Activated T-cell treated with anti-CD3 and anti-CD28 coated beads, Interleukin-2, amount 50 U/mL, for 24 hours (primary cell): Measurements from ENCODE around the gene SYNPO2.

Experiments
- DNase-seq: peaks from one replicate; pipeline ENCODE4 v3.0.0-alpha.2; 2020
- H3K27ac Mint-ChIP-seq: 2 replicates; pipeline ENCODE4 v1.8.0; 2020; ENCODE audit warnings: mild to moderate bottlenecking, mixed read lengths
- H3K27me3 Mint-ChIP-seq: 2 replicates; pipeline ENCODE4 v1.8.0; 2020; ENCODE audit warnings: mixed read lengths
- H3K36me3 Mint-ChIP-seq: 2 replicates; pipeline ENCODE4 v1.8.0; 2020; ENCODE audit warnings: low read depth, mixed read lengths
- H3K4me1 Mint-ChIP-seq: 2 replicates; pipeline ENCODE4 v1.8.0; 2020; ENCODE audit warnings: low read depth, mixed read lengths
- H3K4me3 Mint-ChIP-seq: 2 replicates; pipeline ENCODE4 v1.8.0; 2020; ENCODE audit warnings: mild to moderate bottlenecking, moderate library complexity, mixed read lengths
- H3K9me3 Mint-ChIP-seq: 2 replicates; pipeline ENCODE4 v1.8.0; 2020; ENCODE audit warnings: mixed read lengths

Gene SYNPO2

GRCh38 chr4:118905566-118905965, 16.9 kb downstream of the SYNPO2 start:
- H3K36me3 Mint-ChIP-seq, result no peaks in the 10 kb centered on the region
- H3K27ac Mint-ChIP-seq, result no peak overlapping the region
- no peaks in the 10 kb centered on the region for H3K9me3 Mint-ChIP-seq
- peaks cover 10% of the 10 kb centered on the region for H3K27me3 Mint-ChIP-seq
- DNase-seq, result no peak
- no peaks in the 10 kb centered on the region for H3K4me1 Mint-ChIP-seq
- no peak overlapping the region for H3K4me3 Mint-ChIP-seq

- no peaks in the 10 kb centered on the region for H3K4me1 Mint-ChIP-seq
- peaks cover 13% of the 10 kb centered on the region for H3K27me3 Mint-ChIP-seq
- H3K27ac Mint-ChIP-seq, result no peak overlapping the region
- no peaks in the 10 kb centered on the region for H3K9me3 Mint-ChIP-seq
- no peaks in the 10 kb centered on the region for H3K36me3 Mint-ChIP-seq
- no peak for DNase-seq
- H3K4me3 Mint-ChIP-seq, result no peak overlapping the region
Measured at GRCh38 chr4:118909173-118909956, 20.7 kb downstream of the SYNPO2 start.

DNA sequence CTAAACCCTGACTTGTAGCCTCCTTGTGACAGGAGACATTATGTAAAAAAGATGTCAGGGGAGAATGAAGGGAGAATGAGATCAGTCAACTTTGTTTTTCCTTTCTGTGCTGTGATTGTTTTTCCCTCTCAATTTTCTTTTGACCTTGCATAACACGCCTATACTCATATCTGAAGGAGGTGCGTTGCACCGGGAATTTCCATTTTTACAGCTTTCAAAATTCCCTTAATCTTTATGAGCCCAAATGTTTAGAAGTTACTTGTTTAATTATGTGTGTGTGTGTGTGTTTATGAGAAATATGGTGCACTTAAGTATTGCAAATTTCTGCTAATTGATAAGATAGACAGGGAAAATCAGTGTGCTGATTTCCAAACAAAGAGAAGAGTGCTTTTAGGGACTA, 21.6 kb downstream of the SYNPO2 start:
- H3K4me1 Mint-ChIP-seq, result no peaks in the 10 kb centered on the region
- H3K27me3 Mint-ChIP-seq, result peaks cover 13% of the 10 kb centered on the region
- H3K36me3 Mint-ChIP-seq, result no peaks in the 10 kb centered on the region
- H3K27ac Mint-ChIP-seq, result no peak overlapping the region
- no peaks in the 10 kb centered on the region for H3K9me3 Mint-ChIP-seq
- H3K4me3 Mint-ChIP-seq, result no peak overlapping the region
- no peak for DNase-seq

DNA sequence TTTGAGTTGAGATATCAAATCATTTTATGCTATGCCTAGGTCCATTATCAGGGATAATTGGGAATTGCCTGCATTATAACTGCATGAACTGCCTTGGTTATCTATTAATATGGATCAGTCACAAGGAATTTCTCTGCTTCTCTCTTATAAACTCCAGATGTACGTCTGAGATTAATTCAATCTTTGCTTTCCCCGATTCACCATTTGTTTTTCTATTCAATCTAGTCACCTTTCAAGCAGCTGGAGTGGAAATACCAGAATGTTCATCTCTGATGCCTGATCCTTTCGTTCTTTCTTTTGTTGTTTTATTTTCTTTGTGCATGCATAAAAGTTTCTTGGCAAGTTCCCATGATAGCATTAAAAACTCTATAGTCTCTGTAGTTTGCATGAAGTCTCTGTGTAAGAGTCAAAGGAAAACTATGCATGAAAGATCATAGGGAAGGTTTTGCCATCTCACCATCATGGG, 22.6 kb downstream of the SYNPO2 start:
- Mint-ChIP-seq H3K36me3 (no peaks in the 10 kb centered on the region), H3K4me3 (no peak overlapping the region), H3K27ac (no peak overlapping the region), H3K9me3 (no peaks in the 10 kb centered on the region), H3K27me3 (peaks cover 13% of the 10 kb centered on the region), H3K4me1 (no peaks in the 10 kb centered on the region)
- DNase-seq, result no peak

DNA sequence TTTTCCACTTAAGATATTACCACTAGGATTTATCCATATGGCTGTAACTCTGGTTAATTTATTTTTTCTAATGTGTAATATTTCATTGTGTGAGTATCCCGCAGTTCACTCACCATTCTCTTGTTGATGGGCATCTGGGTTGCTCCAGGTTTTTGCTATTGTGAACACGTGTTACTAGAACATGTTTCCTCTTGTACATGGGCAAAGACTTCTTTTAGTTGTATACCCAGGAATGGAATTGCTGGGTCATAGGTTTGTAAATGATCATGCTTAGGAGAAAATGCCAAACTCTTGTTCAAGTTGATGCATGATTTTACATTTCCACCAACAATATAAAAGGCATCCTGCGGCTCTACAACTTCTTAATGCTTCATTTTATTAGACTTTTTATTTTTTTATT, 26.8 kb downstream of the SYNPO2 start:
- peaks cover 6% of the 10 kb centered on the region for H3K27me3 Mint-ChIP-seq
- no peak overlapping the region for H3K4me3 Mint-ChIP-seq
- H3K27ac Mint-ChIP-seq, result no peak overlapping the region
- DNase-seq, result no peak
- H3K4me1 Mint-ChIP-seq, result no peaks in the 10 kb centered on the region
- H3K9me3 Mint-ChIP-seq, result no peaks in the 10 kb centered on the region
- H3K36me3 Mint-ChIP-seq, result no peaks in the 10 kb centered on the region

DNA sequence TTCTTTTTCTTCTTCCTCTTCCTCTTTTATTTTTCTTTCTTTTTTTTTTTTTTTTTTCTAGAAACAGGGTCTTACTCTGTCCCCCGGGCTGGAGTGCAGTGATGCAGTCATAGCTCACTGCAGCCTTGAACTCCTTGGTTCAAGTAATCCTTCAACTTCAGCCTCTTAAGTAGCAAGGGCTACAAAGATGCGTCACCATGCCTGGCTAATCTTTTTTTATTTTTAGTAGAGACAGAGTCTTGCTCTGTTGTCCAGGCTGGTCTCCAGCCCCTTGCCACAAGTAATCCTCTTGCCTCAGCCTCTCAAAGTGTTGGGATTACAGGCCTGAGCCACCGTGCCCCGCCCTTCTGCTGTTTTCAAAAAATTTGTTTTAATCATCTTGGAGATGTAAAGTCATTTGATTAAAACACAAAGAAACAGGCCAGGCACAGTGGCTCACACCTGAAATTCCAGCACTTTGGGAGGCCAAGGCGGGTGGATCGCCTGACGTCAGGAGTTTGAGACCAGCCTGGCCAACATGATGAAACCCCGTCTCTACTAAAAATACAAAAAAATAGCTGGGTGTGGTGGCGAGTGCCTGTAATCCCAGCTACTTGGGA, 28.1 kb downstream of the SYNPO2 start:
- H3K27me3 Mint-ChIP-seq, result peaks cover 6% of the 10 kb centered on the region
- no peaks in the 10 kb centered on the region for H3K4me1 Mint-ChIP-seq
- H3K27ac Mint-ChIP-seq, result no peak overlapping the region
- DNase-seq, result no peak
- no peak overlapping the region for H3K4me3 Mint-ChIP-seq
- H3K36me3 Mint-ChIP-seq, result no peaks in the 10 kb centered on the region
- H3K9me3 Mint-ChIP-seq, result no peaks in the 10 kb centered on the region

DNA sequence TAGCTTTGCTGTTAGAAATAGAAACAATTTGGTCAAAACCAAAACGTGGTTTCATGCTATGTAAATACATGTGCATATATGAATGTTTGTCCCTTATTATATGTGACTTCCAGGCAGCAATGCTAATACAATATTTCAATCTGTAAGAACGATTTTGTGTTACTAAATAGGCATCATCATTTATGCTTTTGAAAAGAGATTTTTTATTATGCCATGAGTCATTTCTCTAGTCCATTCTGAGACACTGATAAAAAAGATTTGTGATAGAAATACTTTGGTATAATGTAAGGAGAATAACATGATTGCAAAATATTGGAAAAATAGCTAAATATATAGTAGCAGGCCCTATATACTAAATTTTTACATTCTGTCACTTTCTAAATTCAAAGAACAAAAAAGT, 28.9 kb downstream of the SYNPO2 start:
- no peaks in the 10 kb centered on the region for H3K4me1 Mint-ChIP-seq
- H3K36me3 Mint-ChIP-seq, result no peaks in the 10 kb centered on the region
- H3K27ac Mint-ChIP-seq, result no peak overlapping the region
- no peak for DNase-seq
- H3K4me3 Mint-ChIP-seq, result no peak overlapping the region
- peaks cover 6% of the 10 kb centered on the region for H3K27me3 Mint-ChIP-seq
- no peaks in the 10 kb centered on the region for H3K9me3 Mint-ChIP-seq

GRCh38 chr4:118918388-118918787, 29.7 kb downstream of the SYNPO2 start:
- H3K36me3 Mint-ChIP-seq, result no peaks in the 10 kb centered on the region

GRCh38 chr4:118920247-118920646, 31.6 kb downstream of the SYNPO2 start:
- no peaks in the 10 kb centered on the region for H3K36me3 Mint-ChIP-seq
- no peaks in the 10 kb centered on the region for H3K4me1 Mint-ChIP-seq
- H3K27me3 Mint-ChIP-seq, result no peaks in the 10 kb centered on the region
- H3K9me3 Mint-ChIP-seq, result no peaks in the 10 kb centered on the region
- DNase-seq, result no peak
- no peak overlapping the region for H3K27ac Mint-ChIP-seq
- no peak overlapping the region for H3K4me3 Mint-ChIP-seq

More at GRCh38 chr4:118918388-118918787, 29.7 kb downstream of the SYNPO2 start:
- no peak overlapping the region for H3K27ac Mint-ChIP-seq
- no peak overlapping the region for H3K4me3 Mint-ChIP-seq
- no peaks in the 10 kb centered on the region for H3K4me1 Mint-ChIP-seq
- H3K27me3 Mint-ChIP-seq, result peaks cover 3% of the 10 kb centered on the region
- no peaks in the 10 kb centered on the region for H3K9me3 Mint-ChIP-seq
- DNase-seq, result no peak

DNA sequence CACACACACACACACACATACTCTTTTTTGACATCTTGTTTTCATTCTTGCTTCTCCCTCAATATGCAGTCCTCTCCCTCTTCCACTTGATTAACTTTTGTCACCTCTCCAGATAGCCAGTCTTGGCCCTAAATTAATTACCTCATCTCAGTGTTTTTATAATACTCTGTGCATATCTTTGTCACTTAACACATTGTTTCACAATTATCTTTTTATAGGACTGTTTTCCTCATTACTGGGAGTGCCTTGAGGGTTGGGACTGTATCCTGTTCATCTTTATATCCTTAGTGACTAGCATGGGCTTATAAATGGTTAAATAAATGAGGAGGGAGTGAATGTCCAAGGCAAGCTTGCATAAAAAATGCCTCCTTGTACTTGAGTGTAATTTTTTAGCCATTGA, 33.1 kb downstream of the SYNPO2 start:
- no peaks in the 10 kb centered on the region for H3K36me3 Mint-ChIP-seq
- no peak overlapping the region for H3K27ac Mint-ChIP-seq
- H3K4me3 Mint-ChIP-seq, result no peak overlapping the region
- no peak for DNase-seq
- H3K9me3 Mint-ChIP-seq, result no peaks in the 10 kb centered on the region
- no peaks in the 10 kb centered on the region for H3K27me3 Mint-ChIP-seq
- H3K4me1 Mint-ChIP-seq, result no peaks in the 10 kb centered on the region

GRCh38 chr4:118923891-118924290, 35.2 kb downstream of the SYNPO2 start:
- no peak overlapping the region for H3K4me3 Mint-ChIP-seq
- H3K36me3 Mint-ChIP-seq, result no peaks in the 10 kb centered on the region
- no peak for DNase-seq
- no peaks in the 10 kb centered on the region for H3K4me1 Mint-ChIP-seq
- H3K9me3 Mint-ChIP-seq, result no peaks in the 10 kb centered on the region
- H3K27ac Mint-ChIP-seq, result no peak overlapping the region
- H3K27me3 Mint-ChIP-seq, result no peaks in the 10 kb centered on the region

DNA sequence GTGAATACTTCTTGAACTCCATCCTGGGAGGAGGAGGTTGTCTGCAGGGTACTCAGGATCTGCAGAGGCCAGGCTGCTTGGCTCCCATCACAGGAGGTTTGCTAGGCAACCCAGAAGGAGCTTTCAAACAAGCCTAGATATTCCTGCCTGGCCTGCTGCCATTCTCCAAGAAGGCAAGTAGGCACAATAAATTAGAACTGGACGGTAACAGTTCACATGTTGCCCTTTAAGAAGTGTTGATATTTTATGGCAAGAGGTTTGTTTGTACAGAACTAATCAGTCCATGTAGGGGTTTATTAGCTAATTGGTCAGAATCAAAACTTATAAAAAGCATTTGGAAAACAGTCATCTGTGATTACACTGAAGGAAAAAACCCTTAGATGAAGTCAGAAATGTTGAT, 39.3 kb downstream of the SYNPO2 start:
- H3K36me3 Mint-ChIP-seq, result no peaks in the 10 kb centered on the region
- no peak overlapping the region for H3K4me3 Mint-ChIP-seq

GRCh38 chr4:118930255-118930654, 41.6 kb downstream of the SYNPO2 start:
- Mint-ChIP-seq H3K27me3 (no peaks in the 10 kb centered on the region), H3K27ac (no peak overlapping the region), H3K4me1 (no peaks in the 10 kb centered on the region), H3K36me3 (no peaks in the 10 kb centered on the region), H3K9me3 (no peaks in the 10 kb centered on the region), H3K4me3 (no peak overlapping the region)
- DNase-seq, result no peak

More for the DNA sequence above, 39.3 kb downstream of the SYNPO2 start:
- no peaks in the 10 kb centered on the region for H3K4me1 Mint-ChIP-seq
- no peaks in the 10 kb centered on the region for H3K27me3 Mint-ChIP-seq
- H3K9me3 Mint-ChIP-seq, result no peaks in the 10 kb centered on the region
- no peak overlapping the region for H3K27ac Mint-ChIP-seq
- no peak for DNase-seq

- DNase-seq, result no peak
- no peak overlapping the region for H3K27ac Mint-ChIP-seq
- H3K4me3 Mint-ChIP-seq, result no peak overlapping the region
- H3K9me3 Mint-ChIP-seq, result no peaks in the 10 kb centered on the region
- no peaks in the 10 kb centered on the region for H3K36me3 Mint-ChIP-seq
- no peaks in the 10 kb centered on the region for H3K4me1 Mint-ChIP-seq
- no peaks in the 10 kb centered on the region for H3K27me3 Mint-ChIP-seq
Measured at GRCh38 chr4:118931786-118932185, 43.1 kb downstream of the SYNPO2 start.

- H3K27ac Mint-ChIP-seq, result no peak overlapping the region
- H3K36me3 Mint-ChIP-seq, result no peaks in the 10 kb centered on the region
- no peak for DNase-seq
- no peak overlapping the region for H3K4me3 Mint-ChIP-seq
- H3K4me1 Mint-ChIP-seq, result no peaks in the 10 kb centered on the region
- H3K27me3 Mint-ChIP-seq, result peaks cover 6% of the 10 kb centered on the region
- no peaks in the 10 kb centered on the region for H3K9me3 Mint-ChIP-seq
Measured at GRCh38 chr4:118935819-118936218, 47.2 kb downstream of the SYNPO2 start.
